Omental fat pad (tissue), 4 donors: Measurements from ENCODE around the gene FOXG1. TPM values are rescaled to one million over a fixed set of nuclear protein-coding genes. Genes with fewer than 3 reads are reported as not detected.

ENCODE experiments used
- ATAC-seq: fragments of 150-250 bp; one replicate; pipeline ENCODE4 v1.9.1; 2016; ENCODE audit warnings: mild to moderate bottlenecking, moderate library complexity; ENCODE audit not compliant: low FRiP score
- DNase-seq: peaks from one replicate; pipeline ENCODE4 v3.0.0-alpha.2; 2019; ENCODE audit warnings: low spot score
- total RNA-seq, 4 donors: library from RNA; depleted of rRNA; stranded (reverse); fragments of >200 nt; gene quantifications; one replicate each; pipeline ENCODE4 v1.1.0, GENCODE V29; 2016
- TF ChIP-seq, protein P1 (sequence below), 3 donors: fragments of 450-650 bp; IDR thresholded peaks; one replicate each; pipeline ENCODE4 v1.5.1; 2016 to 2017; ENCODE audit warnings: antibody characterized with exemption in 3 of 3, mild to moderate bottlenecking in 3 of 3, moderate library complexity in 2 of 3

Gene FOXG1
- total RNA-seq, 4 donors from 2014 or later = not detected

GRCh38 chr14:28771168-28771567, 4.6 kb downstream of the FOXG1 start:
- ATAC-seq (no peak), DNase-seq (no peak)
- TF ChIP-seq, protein P1, sequence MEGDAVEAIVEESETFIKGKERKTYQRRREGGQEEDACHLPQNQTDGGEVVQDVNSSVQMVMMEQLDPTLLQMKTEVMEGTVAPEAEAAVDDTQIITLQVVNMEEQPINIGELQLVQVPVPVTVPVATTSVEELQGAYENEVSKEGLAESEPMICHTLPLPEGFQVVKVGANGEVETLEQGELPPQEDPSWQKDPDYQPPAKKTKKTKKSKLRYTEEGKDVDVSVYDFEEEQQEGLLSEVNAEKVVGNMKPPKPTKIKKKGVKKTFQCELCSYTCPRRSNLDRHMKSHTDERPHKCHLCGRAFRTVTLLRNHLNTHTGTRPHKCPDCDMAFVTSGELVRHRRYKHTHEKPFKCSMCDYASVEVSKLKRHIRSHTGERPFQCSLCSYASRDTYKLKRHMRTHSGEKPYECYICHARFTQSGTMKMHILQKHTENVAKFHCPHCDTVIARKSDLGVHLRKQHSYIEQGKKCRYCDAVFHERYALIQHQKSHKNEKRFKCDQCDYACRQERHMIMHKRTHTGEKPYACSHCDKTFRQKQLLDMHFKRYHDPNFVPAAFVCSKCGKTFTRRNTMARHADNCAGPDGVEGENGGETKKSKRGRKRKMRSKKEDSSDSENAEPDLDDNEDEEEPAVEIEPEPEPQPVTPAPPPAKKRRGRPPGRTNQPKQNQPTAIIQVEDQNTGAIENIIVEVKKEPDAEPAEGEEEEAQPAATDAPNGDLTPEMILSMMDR (IDR thresholded peaks at IDR 0.05) = no peak

GRCh38 chr14:28772613-28773012, 6.0 kb downstream of the FOXG1 start:
- TF ChIP-seq, protein P1 (IDR thresholded peaks at IDR 0.05) = no peak
- DNase-seq = no peak
- ATAC-seq = no peak

DNA sequence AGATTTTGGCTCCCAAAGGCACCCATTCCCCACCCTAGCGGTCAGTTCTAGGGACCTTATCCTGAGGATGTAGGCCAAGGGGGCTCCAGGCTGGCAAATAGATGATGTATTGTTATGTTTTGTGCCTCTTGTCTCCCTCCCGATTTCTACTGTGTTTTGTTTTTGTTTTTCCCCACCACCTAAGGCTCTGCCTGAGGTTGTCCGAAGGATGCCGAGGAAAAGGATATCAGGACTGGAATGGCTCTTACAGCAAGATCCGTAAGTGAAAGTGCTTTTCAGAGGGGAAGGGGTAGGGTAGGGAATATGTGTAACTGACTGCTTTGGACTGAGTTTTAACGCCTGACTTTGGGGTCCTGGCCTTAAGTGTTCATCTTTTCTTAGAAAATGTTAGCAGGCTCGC, 6.6 kb downstream of the FOXG1 start:
- TF ChIP-seq, protein P1 (IDR thresholded peaks at IDR 0.05) = no peak

GRCh38 chr14:28773861-28774691, 7.5 kb downstream of the FOXG1 start:
- ATAC-seq (no peak), DNase-seq (no peak)
- TF ChIP-seq, protein P1 (IDR thresholded peaks at IDR 0.05) = no peak

More for the DNA sequence above, 6.6 kb downstream of the FOXG1 start:
- DNase-seq (no peak), ATAC-seq (no peak)

DNA sequence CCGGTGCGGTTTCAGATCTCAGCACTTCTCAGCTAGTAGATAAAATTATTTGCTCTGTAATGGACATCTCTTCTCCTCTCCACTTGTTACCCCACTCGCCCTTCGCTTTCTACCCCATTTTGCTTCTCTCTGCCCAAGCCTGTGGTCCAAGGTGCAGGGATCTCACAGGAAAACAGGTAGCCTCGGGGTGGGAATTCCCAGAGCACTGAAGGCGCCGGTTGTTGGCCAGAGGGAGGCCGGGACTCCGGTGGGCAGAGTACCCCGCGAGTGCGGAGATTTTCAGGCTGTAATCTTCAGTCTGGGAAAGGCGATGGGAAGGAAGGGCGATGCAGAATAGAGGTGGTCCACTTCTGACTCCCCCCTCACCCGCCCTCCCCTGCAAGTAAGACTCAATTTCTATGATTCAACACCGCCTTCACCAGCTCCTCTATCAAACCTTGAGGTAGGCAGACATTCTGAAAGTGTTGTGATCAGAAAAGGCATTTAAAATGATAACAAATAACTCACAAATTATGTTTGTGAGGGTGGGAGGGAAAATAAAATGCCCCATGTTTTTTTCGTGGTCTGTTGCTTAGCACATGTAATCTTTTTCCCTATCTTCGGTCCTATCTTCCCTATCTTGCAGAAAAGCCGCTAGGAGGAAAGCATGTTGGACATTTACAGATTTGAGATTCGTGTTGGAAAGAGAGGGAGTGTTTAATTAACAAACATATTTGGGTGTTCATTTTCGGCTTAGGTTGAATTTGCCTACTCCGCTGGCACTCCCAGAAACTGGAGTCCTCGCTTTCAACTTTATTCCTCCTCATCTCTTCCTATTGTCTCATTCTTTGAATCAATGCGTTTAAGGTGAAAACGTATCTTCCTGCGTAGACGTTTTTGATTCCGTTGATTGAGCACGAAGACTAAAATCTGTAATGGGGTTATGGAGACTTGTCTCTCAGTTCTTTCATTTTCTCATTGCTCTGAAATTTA, 8.5 kb downstream of the FOXG1 start:
- TF ChIP-seq, protein P1 (IDR thresholded peaks at IDR 0.05) = no peak
- no peak for DNase-seq
- no peak for ATAC-seq

- no peak for ATAC-seq
- no peak for DNase-seq
- TF ChIP-seq, protein P1 (IDR thresholded peaks at IDR 0.05) = no peak
These were observed 10.1 kb downstream of the FOXG1 start for GRCh38 chr14:28776482-28777266.
